Thymus (tissue), 11 donors: ENCODE data around the gene LPP. TPM values are rescaled to one million over a fixed set of nuclear protein-coding genes. Genes with fewer than 3 reads are reported as not detected.

Source experiments
- DNase-seq, 9 donors: peaks; one replicate each; pipeline ENCODE4 v3.0.0-alpha.2; 2013; ENCODE audit warnings: low spot score in 9 of 9, low read depth in 6 of 9, missing footprints in 1 of 9
- H3K27ac ChIP-seq, 2 donors: one replicate each; pipeline ENCODE4 v1.5.1; 2013; ENCODE audit warnings: control low read depth in 1 of 2, low read depth in 1 of 2, low read length in 1 of 2, mild to moderate bottlenecking in 1 of 2, moderate library complexity in 1 of 2
- H3K27me3 ChIP-seq, 2 donors: one replicate each; pipeline ENCODE4 v1.5.1; 2013; ENCODE audit warnings: low read length in 1 of 2; ENCODE audit not compliant: control insufficient read depth in 2 of 2, insufficient read depth in 1 of 2
- H3K36me3 ChIP-seq, 2 donors: one replicate each; pipeline ENCODE4 v1.5.1; 2013; ENCODE audit warnings: low read length in 1 of 2, mild to moderate bottlenecking in 1 of 2, moderate library complexity in 1 of 2; ENCODE audit not compliant: control insufficient read depth in 2 of 2, insufficient read depth in 2 of 2
- H3K4me1 ChIP-seq, 2 donors: one replicate each; pipeline ENCODE4 v1.5.1; 2013; ENCODE audit warnings: low read length in 2 of 2; ENCODE audit not compliant: control insufficient read depth in 2 of 2, insufficient read depth in 2 of 2
- H3K4me3 ChIP-seq, 2 donors: one replicate each; pipeline ENCODE4 v1.5.1; 2013; ENCODE audit warnings: low read length in 2 of 2, control low read depth in 1 of 2, mild to moderate bottlenecking in 1 of 2
- H3K9me3 ChIP-seq, 2 donors: one replicate each; pipeline ENCODE4 v1.5.1; 2013; ENCODE audit warnings: low read length in 1 of 2, mild to moderate bottlenecking in 1 of 2; ENCODE audit not compliant: control insufficient read depth in 2 of 2, insufficient read depth in 1 of 2
- WGBS: extraction: QIAGEN DNeasy Blood & Tissue Kit; methylation state at CpG from one replicate; pipeline ENCODE4 v1.1.7; 2013; 5-methylcytosine and 5-hydroxymethylcytosine counted together
- polyA plus RNA-seq: library from polyadenylated mRNA; stranded (reverse); fragments of 200-250 nt; gene quantifications from one replicate; pipeline ENCODE4 v1.2.3, GENCODE V29; 2013
- total RNA-seq: library from RNA; stranded (reverse); fragments of 120-200 nt; gene quantifications from one replicate; pipeline ENCODE4 v1.2.4, GENCODE V29; 2013
- donor health status: healthy.

The LPP gene
- total and polyA plus RNA-seq, 2 donors, result 6.5 to 9.2 TPM

- H3K4me1 ChIP-seq, result peaks cover 14% of the 10 kb centered on the region in 2 donors
- 96% methylated on average over 5 of the region's 5 CpGs for WGBS
Observed at GRCh38 chr3:188939814-188940572, 786.0 kb downstream of the LPP start.

More at GRCh38 chr3:188939814-188940572, 786.0 kb downstream of the LPP start:
- H3K36me3 ChIP-seq, result no peaks in the 10 kb centered on the region
- H3K4me3 ChIP-seq, result no peak overlapping the region
- no peaks in the 10 kb centered on the region for H3K9me3 ChIP-seq
- no peak for DNase-seq
- H3K27ac ChIP-seq, result no peak overlapping the region
- H3K27me3 ChIP-seq, result no peaks in the 10 kb centered on the region
